Measurements from ENCODE around the gene FBRSL1. TPM values are rescaled to one million over a fixed set of nuclear protein-coding genes. Genes with fewer than 3 reads are reported as not detected.
"Not testable (repeated sequence)": the region's sequence is repeated elsewhere in the genome, so short reads cannot be mapped to it uniquely, and the experiment has no call there.

FBRSL1 gene
- total RNA-seq, 1 donor from 2014 or later, result 4.4 TPM

DNA sequence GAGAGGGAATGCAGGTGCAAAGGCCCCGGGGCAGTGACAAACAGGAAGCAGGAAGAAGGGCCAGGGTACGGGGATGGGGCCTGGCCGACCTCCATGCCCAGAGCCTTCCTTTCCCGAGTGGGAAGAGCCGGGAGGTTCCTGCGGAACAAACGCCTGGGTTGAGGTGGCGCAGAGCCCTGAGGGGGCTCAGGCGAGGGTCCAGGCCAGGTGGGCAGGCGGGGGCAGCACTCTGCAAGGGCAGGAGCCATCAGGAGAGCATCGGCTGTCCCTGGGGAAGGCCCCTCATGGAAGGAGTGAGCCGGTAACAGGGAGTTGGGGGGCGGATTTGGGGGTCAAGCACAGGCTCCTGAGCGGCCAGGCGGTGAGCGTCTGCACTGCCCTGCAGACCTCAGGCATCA lies 18.1 kb upstream of the FBRSL1 start:
- no peak for DNase-seq

DNA sequence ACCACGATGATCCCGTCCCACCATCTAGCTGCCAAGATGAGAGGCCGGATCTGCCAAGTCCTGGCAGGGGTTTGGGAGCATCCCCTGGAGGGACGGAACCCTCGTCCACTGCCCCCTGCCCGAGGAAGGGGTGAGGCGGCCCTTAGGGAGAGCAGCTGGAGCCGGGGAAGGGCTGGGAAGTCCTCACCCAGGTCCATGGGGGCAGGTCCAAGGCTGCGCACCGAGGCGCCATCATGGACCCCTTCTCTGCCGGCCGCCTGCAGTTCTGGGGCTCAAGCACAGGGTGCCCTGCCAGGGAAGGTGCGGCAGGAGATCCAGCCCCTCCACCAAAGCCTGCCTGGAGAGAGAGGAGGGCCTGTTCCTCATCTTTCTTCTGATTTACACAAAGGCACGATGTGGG lies 17.6 kb upstream of the FBRSL1 start:
- no peak for DNase-seq

DNA sequence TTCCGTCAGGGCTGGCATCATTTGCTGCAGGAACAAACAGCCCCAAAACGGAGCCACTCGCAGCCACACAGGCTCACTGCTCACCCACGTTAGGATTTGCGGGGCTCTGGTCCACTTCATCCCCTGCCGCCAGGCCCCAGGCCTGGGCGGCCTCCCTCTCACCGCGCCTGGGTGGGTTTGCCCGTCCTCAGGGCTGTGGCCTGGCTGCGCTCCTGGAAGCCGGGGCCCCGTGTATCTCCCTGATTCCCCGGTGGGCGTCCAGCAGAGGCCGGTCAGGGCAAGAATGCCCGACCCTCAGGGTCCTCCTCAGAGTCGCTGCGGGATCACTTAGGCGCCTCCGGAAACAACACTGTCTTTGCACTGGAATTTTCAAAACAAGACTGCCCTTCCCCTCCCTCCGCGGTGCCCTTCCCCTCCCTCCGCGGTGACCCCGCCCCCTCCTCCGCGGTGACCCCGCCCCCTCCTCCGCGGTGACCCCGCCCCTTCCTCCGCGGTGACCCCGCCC lies 15.7 kb upstream of the FBRSL1 start:
- no peak for DNase-seq

DNA sequence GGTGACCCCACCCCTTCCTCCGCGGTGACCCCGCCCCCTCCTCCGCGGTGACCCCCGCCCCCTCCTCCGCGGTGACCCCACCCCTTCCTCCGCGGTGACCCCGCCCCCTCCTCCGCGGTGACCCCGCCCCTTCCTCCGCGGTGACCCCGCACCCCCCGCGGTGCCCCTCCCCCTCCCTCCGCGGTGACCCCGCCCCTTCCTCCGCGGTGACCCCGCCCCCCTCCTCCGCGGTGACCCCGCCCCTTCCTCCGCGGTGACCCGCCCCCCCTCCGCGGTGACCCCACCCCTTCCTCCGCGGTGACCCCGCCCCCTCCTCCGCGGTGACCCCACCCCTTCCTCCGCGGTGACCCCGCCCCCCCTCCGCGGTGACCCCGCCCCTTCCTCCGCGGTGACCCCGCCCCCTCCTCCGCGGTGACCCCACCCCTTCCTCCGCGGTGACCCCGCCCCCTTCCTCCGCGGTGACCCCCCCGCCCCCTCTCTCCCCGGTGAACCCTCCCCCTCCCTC lies 15.1 kb upstream of the FBRSL1 start:
- not testable (repeated sequence) for DNase-seq

DNA sequence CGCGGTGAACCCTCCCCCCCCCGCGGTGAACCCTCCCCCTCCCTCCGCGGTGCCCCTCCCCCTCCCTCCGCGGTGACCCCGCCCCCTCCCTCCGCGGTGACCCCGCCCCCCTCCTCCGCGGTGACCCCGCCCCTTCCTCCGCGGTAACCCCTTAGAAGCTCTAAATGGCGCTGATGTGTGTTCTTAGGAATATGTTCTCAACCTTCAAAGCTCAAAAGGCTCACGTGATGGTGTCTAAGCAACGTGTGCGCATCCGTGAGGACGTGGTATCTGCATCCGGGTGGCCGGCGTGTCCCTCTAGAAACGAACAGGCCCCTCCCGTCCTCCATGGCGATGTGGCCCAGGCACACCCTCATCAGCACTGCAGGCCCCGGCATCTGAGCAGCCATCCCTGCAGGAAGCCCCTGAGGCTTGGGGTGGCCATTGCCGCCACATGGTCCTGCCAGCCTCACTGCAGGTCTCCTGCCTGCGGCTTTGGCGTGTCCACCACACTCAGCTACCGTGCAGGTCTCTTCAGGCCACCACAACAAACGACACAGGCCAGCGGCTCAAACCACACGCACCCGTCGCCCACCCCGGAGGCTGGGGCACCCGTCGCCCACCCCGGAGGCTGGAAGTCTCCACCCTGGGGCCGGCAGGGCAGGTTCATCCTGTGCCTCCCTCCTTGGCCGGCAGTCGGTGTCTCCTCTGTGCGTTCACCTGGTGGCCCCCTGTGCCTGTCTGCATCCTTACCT lies 14.5 kb upstream of the FBRSL1 start:
- no peak for DNase-seq

DNA sequence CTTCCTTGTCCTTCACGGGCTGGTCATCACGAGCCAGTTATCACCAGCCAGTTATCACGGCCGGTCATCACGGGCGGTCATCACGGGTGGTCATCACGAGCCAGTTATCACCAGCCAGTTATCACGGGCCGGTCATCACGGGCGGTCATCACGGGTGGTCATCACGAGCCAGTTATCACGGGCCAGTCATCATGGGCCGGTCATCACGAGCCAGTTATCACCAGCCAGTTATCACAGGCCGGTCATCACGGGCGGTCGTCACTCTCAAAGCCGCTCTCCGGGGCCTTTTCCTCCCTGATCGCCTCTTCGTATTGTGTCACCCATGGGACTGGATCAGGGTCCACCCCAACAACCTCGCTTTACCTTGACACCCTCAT lies 13.9 kb upstream of the FBRSL1 start:
- DNase-seq, result no peak

DNA sequence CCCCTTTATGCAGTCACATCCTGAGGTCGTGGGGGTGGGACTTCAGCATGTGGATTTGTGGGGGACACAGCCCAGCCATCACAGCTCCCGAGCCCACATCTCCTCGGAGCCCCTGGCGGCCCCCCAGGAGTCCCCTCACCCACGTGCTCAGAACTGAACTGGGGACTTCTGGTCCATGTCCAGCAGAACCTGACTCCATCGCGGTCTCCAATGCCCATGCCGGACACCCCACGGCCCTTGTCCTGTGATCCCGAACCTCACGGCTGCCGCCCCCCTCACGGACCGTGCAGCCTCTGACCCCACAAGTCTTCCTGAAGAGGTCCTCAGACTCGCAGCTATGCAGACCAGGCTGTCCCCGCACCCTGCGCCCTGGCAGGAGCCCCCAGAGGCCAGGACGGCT lies 13.5 kb upstream of the FBRSL1 start:
- DNase-seq, result no peak

DNA sequence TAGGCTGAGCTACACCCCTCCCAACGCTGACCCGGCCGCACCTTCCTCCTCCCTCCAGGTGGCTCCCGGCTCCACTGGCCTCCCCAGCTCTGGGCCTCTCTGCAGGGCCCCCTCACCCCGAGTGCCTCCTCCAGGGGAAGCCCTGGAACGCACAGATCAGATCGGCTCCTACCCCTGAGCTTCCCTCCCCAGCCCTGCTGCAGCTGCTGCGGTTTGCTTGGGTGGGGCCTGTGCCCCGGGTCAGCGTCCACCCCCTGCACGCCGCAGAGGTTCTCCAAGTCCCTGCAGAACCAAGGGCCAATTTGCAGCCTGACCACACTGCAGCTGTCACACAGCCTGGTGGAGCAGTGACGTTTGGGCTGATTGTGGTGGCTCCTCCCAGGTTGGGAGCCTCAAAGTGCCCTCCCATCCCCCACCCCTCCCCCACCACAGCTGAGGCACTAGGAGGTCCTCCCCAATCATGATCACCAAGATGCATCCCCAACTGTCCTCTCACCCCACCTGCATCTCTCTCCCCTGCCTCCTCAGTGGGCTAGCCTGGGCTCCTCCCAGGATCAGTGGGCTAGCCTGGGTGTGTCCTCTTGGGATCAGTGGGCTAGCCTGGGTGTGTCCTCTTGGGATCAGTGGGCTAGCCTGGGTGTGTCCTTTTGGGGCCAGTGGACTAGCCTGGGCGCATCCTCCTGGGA lies 12.8 kb upstream of the FBRSL1 start:
- DNase-seq, result no peak

DNA sequence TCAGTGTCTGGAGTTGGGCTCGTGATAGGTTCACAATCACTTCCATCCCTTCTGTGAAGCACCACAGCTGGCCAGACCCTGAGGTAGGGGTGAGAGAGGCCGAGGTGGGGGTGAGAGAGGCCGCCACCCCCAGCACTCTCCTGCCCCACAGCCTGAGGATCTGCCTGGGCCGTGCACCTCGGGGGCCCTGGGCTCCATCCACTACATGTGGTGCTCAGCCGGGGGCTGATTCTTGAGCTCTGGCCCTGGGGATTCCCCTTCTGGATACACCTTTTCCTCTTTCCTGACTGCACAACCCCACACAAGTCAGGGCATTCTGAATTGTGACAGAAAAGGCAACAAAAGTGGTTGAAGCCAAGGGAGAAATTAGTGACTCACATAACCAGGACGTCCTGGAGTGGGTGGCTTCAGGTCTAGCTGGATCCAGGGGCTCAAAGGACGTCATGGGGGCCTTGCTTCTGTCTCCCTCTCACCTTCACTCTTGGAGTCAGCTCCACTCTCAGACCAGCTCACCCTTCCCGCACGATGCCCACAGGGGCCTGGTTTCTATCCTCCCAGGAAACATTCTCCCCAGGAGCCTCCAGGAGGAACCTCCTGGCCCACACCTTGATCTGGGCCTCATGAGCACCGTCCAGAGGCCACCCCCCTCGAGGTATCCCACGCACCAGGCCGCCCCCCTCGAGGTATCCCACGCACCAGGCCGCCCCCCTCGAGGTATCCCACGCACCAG lies 12.1 kb upstream of the FBRSL1 start:
- no peak for DNase-seq

DNA sequence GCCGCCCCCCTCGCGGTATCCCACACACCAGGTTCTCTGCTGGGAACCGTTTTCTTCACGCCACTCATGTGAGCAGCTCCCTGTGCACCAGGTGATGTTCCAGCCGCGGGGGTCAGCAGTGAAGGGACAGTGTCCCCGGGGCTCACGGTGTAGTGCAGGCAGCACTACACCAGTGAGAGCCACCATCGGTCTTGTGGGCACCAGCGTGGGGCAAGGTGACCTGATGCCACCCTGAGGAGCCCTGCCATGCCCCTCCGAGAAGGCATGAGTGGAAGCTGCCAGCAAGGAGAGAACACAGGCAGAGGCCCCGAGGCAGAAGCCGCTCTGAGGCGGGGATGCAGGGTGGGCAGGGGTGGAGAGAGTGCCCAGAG lies 11.5 kb upstream of the FBRSL1 start:
- no peak for DNase-seq

DNA sequence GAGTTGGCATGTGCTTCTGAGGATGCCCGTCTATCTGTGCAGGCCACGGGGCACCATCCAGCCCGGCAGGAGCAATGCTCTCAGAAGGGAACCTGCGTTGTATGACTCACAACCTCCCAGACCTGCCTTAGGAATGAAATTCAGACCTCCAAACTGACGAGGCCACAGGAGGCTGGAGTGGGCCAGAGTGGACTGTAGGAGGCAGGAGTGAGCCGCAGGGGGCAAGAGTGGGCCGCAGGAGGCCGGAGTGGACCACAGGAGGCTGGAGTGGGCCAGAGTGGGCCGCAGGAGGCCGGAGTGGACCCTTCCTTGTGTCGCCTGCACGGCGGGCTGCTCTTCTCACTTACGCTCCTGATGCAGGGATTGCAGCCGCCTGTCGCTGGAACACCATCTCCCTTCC lies 11.1 kb upstream of the FBRSL1 start:
- DNase-seq, result no peak

DNA sequence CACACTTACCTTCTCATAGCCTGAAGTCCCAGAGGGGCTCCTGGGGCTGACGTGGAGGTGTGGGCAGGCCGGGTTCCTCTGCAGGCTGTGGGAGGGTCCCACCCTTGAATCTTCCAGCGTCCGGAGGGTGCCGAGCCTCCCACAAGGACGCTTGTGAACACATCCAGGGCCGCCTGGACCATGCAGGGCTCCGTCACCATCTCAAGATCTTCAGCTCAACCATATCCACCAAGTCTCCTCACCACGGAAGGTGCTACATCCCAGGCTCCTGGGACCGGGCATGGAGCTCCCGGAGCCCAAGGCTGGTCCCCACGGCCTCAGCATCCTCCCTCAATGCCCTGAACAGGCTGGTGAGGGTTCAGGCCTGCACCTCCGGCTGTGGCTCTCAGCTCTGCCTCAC lies 10.7 kb upstream of the FBRSL1 start:
- no peak for DNase-seq

DNA sequence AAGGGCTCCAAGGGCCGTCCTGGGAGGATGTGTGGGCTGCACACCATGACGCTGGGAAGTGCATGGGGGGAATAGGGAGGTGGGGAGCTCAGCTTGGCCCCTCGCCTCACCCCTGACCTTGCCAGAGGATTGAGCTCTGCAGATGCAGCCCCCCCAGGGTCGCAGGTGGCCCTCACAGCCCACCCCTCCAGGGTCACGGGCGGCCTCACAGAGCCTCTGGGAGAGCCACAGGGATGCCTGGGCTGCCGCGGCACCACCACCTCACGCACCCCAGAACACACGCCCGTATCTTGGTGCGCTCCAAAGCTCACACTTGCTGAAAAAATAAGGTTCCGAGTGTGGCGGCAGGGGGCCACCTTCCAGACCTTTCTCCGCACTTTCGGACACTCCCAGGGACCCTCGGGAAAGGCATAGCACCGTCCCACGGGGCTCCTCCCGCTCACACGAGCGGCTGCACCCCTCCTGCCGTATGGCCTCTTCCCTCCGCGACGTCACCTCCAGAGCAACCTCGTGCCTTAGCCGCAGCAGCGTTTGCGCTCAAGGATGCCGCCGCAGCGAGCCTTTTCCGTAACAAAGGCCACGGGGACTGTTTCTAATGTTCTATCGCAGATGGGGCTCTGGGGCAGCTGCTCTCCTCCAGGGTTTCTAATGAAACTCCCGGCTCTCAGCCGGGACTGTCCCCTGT lies 9.9 kb upstream of the FBRSL1 start:
- DNase-seq, result no peak

DNA sequence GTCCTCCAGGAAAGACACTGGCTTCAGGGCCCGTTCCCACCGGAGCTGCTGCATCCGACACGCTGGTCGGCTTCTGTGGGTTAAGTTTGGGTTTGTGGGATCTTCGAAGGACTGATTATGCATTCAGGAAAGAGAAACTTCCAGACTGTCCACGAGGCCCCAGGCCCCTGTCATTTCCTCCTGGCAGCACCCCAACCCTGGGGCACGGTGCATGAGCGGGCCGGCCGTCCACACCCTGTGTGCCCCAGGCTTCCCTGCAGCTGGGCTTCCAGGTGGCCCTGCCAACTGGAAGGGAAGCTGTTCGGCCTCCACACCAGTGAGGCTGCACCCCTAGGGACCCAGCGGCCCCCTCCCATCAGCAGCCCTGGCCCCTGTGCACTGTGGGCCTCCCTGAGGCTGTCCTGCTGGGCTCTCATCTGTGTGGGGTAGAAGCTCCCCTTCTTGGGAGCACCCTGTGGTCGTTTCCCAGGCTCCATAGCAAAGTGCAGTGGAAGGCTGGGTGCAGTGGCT lies 9.3 kb upstream of the FBRSL1 start:
- no peak for DNase-seq

DNA sequence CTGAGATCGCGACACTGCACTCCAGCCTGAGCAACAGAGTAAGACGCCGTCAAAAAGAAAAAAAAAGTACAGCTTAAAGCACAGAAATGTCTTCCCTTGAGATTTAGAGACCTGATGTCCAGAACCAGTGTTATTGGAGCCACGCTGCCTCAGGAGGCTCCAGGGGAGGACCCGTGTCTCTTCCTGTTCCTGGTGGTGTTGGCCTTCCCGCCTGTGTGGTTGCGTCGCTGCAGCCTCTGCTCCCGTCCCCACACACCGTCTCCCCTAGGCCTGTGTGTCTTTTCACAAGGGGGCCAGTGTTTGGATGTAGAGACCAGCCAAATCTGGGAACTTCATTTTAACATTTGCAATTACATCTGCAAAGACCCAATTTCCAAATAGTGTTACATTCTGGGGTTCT lies 8.6 kb upstream of the FBRSL1 start:
- no peak for DNase-seq

DNA sequence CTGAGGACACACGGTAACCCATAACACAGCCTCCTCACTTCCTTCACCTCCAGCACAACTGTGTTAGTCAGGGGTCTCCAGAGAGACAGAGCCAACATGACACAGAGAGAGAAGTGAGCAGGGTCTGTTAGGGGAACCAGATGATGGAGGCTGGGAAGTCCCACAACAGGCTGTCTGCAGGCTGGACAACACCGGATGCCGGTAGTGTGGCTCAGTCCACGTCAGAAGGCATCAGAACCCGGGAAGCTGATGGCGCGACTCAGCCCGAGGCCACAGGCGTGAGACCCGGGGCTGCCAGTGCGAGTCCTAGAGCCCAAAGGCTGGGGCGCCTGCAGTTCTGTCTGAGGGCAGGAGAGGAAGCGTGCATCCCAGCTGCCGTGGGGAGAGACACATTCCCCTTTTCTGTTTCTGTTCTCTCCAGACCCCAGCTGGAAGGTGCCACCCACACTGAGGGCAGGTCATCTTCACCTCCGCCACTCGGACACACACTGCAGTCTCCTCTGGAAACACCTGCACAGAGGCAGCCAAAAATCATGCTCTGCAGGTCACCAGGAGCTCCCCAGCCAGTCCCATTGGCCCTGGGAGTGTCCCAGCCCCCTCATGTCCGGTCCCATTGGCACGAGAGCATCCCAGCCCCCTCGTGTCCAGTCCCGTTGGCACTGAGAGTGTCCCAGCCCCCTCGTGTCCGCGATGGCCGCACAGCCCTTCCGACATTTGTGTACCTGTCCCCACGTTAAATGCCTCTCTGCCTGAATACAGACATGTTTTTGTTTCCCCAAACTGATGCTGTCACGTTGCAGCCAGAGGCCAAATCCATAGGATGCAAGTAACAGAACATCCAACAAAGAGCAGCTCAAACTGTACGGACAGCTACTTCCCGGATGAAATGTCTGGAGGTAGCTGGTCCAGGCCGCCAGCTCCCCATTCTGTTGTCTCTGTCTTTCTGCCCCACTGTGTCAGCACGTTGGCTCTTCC lies 7.9 kb upstream of the FBRSL1 start:
- no peak for DNase-seq

DNA sequence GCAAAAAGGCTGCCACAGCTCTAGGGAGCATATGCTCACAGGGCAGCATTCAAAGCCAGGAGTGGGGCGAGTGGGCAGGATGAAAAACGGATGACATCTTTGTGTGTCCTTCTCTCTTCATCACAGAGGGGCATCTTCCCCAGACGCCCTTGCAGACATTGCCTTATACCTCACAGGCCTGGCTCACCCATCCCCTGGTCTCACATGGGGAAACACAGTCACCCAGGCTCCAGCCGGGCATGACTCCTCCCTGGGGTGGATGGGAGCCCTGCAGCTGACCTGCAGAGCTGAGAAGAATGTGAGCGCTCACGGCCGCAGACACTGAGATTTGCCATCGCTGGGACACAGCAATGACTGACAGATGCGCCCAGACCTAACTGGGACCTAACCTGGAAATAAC lies 7.2 kb upstream of the FBRSL1 start:
- no peak for DNase-seq

DNA sequence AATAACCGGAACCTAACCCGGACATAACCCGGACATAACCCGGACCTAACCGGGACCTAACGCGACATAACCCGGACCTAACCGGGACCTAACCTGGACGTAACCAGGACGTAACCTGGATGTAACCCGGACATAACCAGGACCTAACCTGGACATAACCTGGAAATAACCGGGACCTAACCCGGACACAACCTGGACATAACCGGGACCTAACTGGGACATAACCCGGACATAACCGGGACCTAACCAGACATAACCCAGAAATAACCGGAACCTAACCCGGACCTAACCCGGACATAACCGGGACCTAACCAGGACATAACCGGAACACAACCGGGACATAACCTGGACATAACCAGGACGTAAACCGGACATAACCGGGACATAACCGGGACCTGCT lies 6.7 kb upstream of the FBRSL1 start:
- no peak for DNase-seq

DNA sequence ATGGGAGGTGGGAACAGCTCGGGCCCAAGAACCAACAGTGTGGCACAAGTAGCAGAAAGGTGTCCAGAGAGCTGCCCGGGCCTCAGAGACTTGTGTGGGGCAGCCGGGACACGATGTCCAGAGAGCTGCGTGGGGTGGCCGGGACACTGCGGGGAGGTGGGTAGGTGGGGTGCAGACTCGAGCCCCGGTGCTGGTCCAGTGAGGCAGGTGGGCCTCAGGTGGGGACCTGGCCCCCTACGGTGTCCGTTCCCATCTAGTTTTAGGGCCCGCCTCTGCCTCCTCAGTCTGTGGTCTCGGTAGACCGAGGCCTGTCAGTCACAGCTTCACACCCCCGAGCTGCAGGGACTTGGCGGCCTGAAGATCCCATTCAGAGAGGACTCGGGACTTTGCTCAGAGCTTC lies 6.3 kb upstream of the FBRSL1 start:
- DNase-seq, result no peak

DNA sequence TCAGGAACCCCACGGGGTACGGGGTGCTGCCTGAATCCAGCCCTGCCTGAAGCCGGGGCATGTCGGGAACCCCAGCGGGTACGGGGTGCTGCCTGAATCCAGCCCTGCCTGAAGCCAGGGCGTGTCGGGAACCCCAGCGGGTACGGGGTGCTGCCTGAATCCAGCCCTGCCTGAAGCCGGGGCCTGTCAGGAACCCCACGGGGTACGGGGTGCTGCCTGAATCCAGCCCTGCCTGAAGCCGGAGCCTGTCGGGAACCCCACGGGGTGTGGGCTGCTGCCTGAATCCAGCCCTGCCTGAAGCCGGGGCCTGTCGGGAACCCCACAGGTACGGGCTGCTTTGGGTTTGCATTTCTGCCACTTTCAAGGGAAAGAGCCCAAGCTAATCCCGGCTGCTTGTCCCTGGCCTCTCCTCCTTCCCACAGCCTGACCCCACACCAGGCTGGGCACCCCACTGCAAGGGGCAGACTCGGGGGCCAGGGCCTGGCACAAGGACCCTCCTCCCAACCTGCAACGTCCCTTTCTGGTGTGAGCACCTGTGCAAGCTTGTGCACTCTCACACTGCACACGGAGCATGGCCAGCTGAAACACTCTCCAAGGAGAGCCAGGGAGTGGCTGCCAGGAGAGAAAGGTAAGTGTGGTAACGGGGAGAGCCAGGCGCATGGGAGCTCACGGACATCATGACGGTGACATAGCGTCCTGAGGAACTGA lies 5.6 kb upstream of the FBRSL1 start:
- no peak for DNase-seq

DNA sequence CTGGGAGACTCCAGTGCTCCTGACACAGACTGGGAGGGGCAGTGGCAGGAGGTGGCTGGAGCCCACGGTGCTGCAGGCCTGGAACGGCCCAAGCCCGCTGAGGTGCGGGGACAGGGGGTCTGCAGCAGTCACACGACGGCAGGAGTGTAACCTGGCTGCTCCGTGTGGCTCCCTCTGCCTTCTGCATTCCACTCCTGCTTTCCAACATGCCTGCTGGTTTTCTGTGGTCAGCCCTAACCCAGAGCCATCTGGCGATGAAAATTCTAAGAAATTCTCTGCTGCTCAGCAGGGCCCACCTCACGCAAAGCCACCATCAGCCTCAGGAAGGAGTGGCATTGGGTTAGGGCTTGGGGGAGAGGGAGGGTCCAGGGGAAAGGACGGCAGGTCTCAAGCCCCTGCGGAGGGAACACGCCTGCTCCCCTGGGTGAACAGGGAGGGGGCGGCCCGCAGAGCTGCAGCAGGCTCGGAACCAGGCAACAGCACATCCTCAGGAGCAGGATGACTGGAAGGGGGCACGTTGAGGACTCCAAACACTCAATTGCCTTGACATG lies 5.0 kb upstream of the FBRSL1 start:
- no peak for DNase-seq

All from dermis blood vessel endothelial cell (primary cell).